BLaER1 (cell line): ENCODE measurements around the gene DOCK8.

Experiments used
- H3K27ac ChIP-seq: shearing (Covaris generic); formaldehyde crosslinking; 2 replicates; pipeline ENCODE4 v1.8.1; 2022
- H3K27me3 ChIP-seq: shearing (Covaris generic); formaldehyde crosslinking; 2 replicates; pipeline ENCODE4 v1.8.1; 2022
- H3K36me3 ChIP-seq: shearing (Covaris generic); formaldehyde crosslinking; 2 replicates; pipeline ENCODE4 v1.8.1; 2022
- H3K4me1 ChIP-seq: shearing (Covaris generic); formaldehyde crosslinking; 2 replicates; pipeline ENCODE4 v1.8.1; 2022
- H3K4me2 ChIP-seq: shearing (Covaris generic); formaldehyde crosslinking; 2 replicates; pipeline ENCODE4 v1.8.1; 2022
- H3K4me3 ChIP-seq: shearing (Covaris generic); formaldehyde crosslinking; 2 replicates; pipeline ENCODE4 v1.8.1; 2022
- H3K9ac ChIP-seq: shearing (Covaris generic); formaldehyde crosslinking; 2 replicates; pipeline ENCODE4 v1.8.1; 2022
- H3K9me3 ChIP-seq: shearing (Covaris generic); formaldehyde crosslinking; 2 replicates; pipeline ENCODE4 v1.8.1; 2022
- H4K20me1 ChIP-seq: shearing (Covaris generic); formaldehyde crosslinking; 2 replicates; pipeline ENCODE4 v1.8.1; 2022
- Cebpa-rat ChIP-seq: shearing (Covaris generic); IDR thresholded peaks from 2 replicates; pipeline ENCODE4 v1.8.1; 2022

DOCK8 gene

GRCh38 chr9:354453-354852, 139.8 kb downstream of the DOCK8 start:
- peak overlapping the region; percentile 48 for H3K4me2 ChIP-seq
- peaks cover 62% of the 10 kb centered on the region for H3K4me1 ChIP-seq
- H4K20me1 ChIP-seq, result no peaks in the 10 kb centered on the region
- no peak overlapping the region for H3K9ac ChIP-seq
- H3K9me3 ChIP-seq, result no peaks in the 10 kb centered on the region
- H3K27me3 ChIP-seq, result no peaks in the 10 kb centered on the region
- no peak overlapping the region for H3K4me3 ChIP-seq
- no peak for TF ChIP-seq Cebpa-rat
- no peaks in the 10 kb centered on the region for H3K36me3 ChIP-seq
- peak overlapping the region; percentile 28; the same call in 1 of the 2 replicates for H3K27ac ChIP-seq

- peaks cover 34% of the 10 kb centered on the region for H3K4me1 ChIP-seq
- no peaks in the 10 kb centered on the region for H3K9me3 ChIP-seq
- no peak overlapping the region for H3K4me2 ChIP-seq
- TF ChIP-seq Cebpa-rat, result no peak
- H3K27ac ChIP-seq, result no peak overlapping the region
- H3K27me3 ChIP-seq, result no peaks in the 10 kb centered on the region
- no peak overlapping the region for H3K9ac ChIP-seq
- H3K36me3 ChIP-seq, result no peaks in the 10 kb centered on the region
- no peaks in the 10 kb centered on the region for H4K20me1 ChIP-seq
- H3K4me3 ChIP-seq, result no peak overlapping the region
Observed at GRCh38 chr9:357560-357959, 142.9 kb downstream of the DOCK8 start.

- TF ChIP-seq Cebpa-rat, result no peak
- Histone ChIP-seq H3K36me3 (no peaks in the 10 kb centered on the region), H3K27me3 (no peaks in the 10 kb centered on the region)
Observed at GRCh38 chr9:362561-363273, 148.1 kb downstream of the DOCK8 start.

GRCh38 chr9:363274-363612, 148.6 kb downstream of the DOCK8 start:
- Histone ChIP-seq H3K4me2 (no peak overlapping the region), H3K9ac (no peak overlapping the region), H3K4me3 (no peak overlapping the region), H3K9me3 (no peaks in the 10 kb centered on the region), H3K36me3 (no peaks in the 10 kb centered on the region), H4K20me1 (no peaks in the 10 kb centered on the region), H3K27me3 (no peaks in the 10 kb centered on the region), H3K27ac (no peak overlapping the region), H3K4me1 (no peaks in the 10 kb centered on the region)
- no peak for TF ChIP-seq Cebpa-rat

More at GRCh38 chr9:362561-363273, 148.1 kb downstream of the DOCK8 start:
- Histone ChIP-seq H3K4me3 (no peak overlapping the region), H4K20me1 (no peaks in the 10 kb centered on the region), H3K4me1 (no peaks in the 10 kb centered on the region), H3K27ac (no peak overlapping the region), H3K9ac (no peak overlapping the region), H3K9me3 (no peaks in the 10 kb centered on the region), H3K4me2 (no peak overlapping the region)

- Histone ChIP-seq H3K4me2 (no peak overlapping the region), H3K4me3 (no peak overlapping the region), H4K20me1 (no peaks in the 10 kb centered on the region), H3K27me3 (no peaks in the 10 kb centered on the region), H3K27ac (no peak overlapping the region), H3K9me3 (no peaks in the 10 kb centered on the region), H3K4me1 (no peaks in the 10 kb centered on the region), H3K9ac (no peak overlapping the region), H3K36me3 (peaks cover 11% of the 10 kb centered on the region; the same call in 1 of the 2 replicates)
- no peak for TF ChIP-seq Cebpa-rat
Observed at GRCh38 chr9:365436-365835, 150.8 kb downstream of the DOCK8 start.

- no peaks in the 10 kb centered on the region for H3K27me3 ChIP-seq
- H3K4me1 ChIP-seq, result peaks cover 5% of the 10 kb centered on the region; the same call in 1 of the 2 replicates
- H3K9ac ChIP-seq, result no peak overlapping the region
- H3K27ac ChIP-seq, result no peak overlapping the region
- H3K4me2 ChIP-seq, result no peak overlapping the region
- TF ChIP-seq Cebpa-rat, result no peak
- peaks cover 17% of the 10 kb centered on the region; the same call in 1 of the 2 replicates for H3K36me3 ChIP-seq
- no peaks in the 10 kb centered on the region for H4K20me1 ChIP-seq
- H3K4me3 ChIP-seq, result no peak overlapping the region
- H3K9me3 ChIP-seq, result no peaks in the 10 kb centered on the region
Observed at GRCh38 chr9:366620-367019, 152.0 kb downstream of the DOCK8 start.

- Histone ChIP-seq H4K20me1 (no peaks in the 10 kb centered on the region), H3K36me3 (peaks cover 29% of the 10 kb centered on the region), H3K9ac (no peak overlapping the region), H3K4me2 (no peak overlapping the region), H3K4me1 (peaks cover 5% of the 10 kb centered on the region; the same call in 1 of the 2 replicates), H3K27me3 (no peaks in the 10 kb centered on the region), H3K9me3 (no peaks in the 10 kb centered on the region), H3K4me3 (no peak overlapping the region), H3K27ac (no peak overlapping the region)
- no peak for TF ChIP-seq Cebpa-rat
Observed at GRCh38 chr9:370086-370485, 155.4 kb downstream of the DOCK8 start.

GRCh38 chr9:371349-371748, 156.7 kb downstream of the DOCK8 start:
- Histone ChIP-seq H3K9ac (no peak overlapping the region), H3K4me1 (peaks cover 5% of the 10 kb centered on the region; the same call in 1 of the 2 replicates), H4K20me1 (no peaks in the 10 kb centered on the region), H3K9me3 (no peaks in the 10 kb centered on the region), H3K4me2 (no peak overlapping the region), H3K27ac (no peak overlapping the region), H3K27me3 (no peaks in the 10 kb centered on the region), H3K4me3 (no peak overlapping the region), H3K36me3 (peaks cover 31% of the 10 kb centered on the region)
- TF ChIP-seq Cebpa-rat, result no peak

- TF ChIP-seq Cebpa-rat, result no peak
- Histone ChIP-seq H4K20me1 (no peaks in the 10 kb centered on the region), H3K36me3 (peaks cover 38% of the 10 kb centered on the region), H3K4me1 (peaks cover 5% of the 10 kb centered on the region; the same call in 1 of the 2 replicates), H3K9me3 (no peaks in the 10 kb centered on the region), H3K4me2 (no peak overlapping the region), H3K27ac (no peak overlapping the region), H3K9ac (no peak overlapping the region), H3K4me3 (no peak overlapping the region), H3K27me3 (no peaks in the 10 kb centered on the region)
Observed at GRCh38 chr9:372128-372527, 157.5 kb downstream of the DOCK8 start.

- peaks cover 5% of the 10 kb centered on the region; the same call in 1 of the 2 replicates for H3K4me1 ChIP-seq
- H3K27me3 ChIP-seq, result no peaks in the 10 kb centered on the region
- peaks cover 42% of the 10 kb centered on the region for H3K36me3 ChIP-seq
- no peak overlapping the region for H3K27ac ChIP-seq
- no peak overlapping the region for H3K9ac ChIP-seq
- no peaks in the 10 kb centered on the region for H3K9me3 ChIP-seq
- no peak overlapping the region for H3K4me2 ChIP-seq
- no peaks in the 10 kb centered on the region for H4K20me1 ChIP-seq
- TF ChIP-seq Cebpa-rat, result no peak
- H3K4me3 ChIP-seq, result no peak overlapping the region
Observed at GRCh38 chr9:373759-374206, 159.1 kb downstream of the DOCK8 start.
